ENCODE measurements around the gene EPS8.
"Not testable (repeated sequence)": the region's sequence is repeated elsewhere in the genome, so short reads cannot be mapped to it uniquely, and the experiment has no call there.

EPS8 gene

DNA sequence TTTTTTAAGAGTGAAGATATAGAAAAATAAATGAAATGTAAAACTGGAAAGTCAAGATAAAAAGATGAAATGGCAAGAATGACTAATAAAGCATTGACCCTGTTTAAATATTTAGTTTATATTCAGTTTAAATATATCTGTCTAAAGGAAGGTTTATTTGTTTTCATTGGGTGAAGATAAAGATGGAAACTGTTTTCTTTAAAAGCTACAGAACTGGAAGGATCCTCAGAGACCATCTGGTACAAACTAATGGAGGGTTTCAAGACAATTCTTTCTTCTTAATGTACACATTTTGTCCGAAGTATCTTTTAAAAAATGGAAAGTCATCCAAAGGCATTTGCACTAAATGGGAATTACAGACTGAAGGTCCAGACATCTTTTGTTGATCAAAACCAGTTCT, 142.6 kb downstream of the EPS8 start:
- DNase-seq (ENCODE audit: low spot score) = no peak

DNA sequence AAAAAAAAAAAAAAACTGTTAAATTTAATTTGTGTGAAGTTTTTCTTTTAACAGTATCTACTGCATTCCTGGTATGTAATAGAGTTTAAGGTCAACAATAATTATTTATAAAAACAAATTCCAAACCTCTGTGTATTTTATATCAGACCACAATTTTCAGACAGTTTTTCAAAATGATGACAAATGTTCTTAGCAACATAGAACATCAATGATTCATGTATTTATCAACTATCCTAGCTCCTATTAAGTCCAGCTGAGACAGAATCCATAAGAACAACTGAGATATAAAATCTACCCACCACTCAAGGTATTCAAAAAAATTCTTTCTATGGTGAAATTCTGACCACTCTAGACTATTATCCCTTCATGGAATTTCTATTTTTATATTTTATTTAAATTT, 144.5 kb downstream of the EPS8 start:
- DNase-seq (ENCODE audit: low spot score) = no peak

DNA sequence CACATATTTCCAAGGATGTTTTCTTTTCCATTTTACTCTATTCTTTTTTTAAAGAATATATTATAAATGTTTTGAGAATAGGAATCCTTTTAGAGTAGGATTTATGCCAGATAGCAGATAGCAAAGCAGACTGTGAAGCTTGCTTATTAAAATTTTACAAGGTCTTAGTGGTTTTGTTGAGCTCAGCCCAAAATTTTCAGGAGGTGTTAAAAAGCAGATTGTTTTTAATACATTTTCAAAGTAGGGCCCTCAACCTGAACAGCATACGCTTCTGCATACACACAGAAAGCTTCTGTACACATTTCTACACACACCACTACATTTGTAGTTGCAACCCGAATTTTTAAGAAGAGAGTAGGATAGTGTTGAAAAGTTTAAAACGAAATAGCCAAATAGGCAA, 151.0 kb downstream of the EPS8 start:
- DNase-seq (ENCODE audit: low spot score) = no peak

DNA sequence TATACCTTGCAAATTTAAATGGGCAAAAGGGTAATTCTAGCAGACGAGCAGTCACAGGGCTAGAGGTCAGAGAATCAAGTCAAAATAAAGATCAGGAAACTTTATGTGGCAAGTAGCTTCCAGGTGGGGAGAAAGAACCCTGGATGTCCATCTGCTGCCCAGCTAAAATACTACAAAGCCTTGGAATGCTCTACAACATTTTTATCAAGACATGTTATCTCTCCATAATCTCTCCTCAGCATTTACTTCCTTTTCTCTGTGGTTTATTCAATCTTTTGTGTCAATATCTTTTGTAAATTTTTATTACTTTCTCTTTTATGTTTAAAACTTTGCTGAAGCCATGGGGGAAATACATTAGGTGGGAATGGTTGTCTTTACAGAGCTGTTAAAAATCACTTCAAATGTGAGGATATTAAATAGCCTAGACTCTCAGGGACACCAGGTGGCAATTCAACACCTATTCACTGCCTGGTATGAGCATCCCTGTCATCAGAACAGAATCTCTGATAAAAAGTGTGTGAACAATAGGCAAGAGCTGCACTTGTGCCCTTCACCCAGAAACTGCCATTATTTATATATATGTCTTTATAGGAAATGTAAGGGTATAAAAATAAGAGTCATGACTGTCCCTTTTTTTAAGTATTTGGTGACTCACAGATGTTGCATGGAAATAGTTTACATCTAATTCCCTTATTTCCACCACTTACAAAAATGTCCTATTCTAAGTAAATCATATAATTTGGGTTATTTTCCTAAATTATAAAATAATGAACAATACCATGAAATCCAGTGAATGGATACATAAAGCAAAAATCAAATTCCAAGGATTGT, 152.9 kb downstream of the EPS8 start:
- DNase-seq (ENCODE audit: low spot score) = no peak

DNA sequence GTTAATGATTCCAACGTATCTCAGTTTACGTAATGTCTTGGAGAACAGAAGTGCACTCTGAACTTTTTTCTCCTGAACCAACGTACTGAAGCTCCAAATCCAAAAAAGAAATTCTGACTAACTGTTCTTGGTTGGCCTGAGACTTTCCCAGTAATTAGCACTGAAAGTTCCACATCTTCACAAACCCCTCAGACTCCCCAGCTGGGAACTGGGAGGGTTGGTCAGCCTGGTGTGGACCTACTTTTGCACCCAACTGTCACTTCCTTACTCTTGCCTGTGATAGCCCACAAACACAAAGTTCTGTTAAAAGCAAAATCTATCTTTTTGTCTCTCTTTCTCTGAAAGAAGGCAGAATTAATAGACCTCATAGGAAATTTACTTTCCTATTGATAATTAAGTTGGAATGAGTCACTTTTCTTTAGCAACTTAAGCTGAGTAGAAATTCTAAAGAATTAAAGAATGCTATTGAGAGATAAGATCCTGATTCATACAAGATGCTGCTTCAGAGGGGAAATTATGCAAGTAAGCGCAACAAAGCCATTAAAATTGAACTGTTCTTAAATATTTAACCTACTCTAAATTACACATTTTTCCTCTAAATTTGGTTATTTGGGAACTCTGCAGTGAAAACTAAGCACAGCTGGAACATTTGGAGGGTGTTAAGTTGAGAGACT, 155.0 kb downstream of the EPS8 start:
- DNase-seq (ENCODE audit: low spot score) = no peak

DNA sequence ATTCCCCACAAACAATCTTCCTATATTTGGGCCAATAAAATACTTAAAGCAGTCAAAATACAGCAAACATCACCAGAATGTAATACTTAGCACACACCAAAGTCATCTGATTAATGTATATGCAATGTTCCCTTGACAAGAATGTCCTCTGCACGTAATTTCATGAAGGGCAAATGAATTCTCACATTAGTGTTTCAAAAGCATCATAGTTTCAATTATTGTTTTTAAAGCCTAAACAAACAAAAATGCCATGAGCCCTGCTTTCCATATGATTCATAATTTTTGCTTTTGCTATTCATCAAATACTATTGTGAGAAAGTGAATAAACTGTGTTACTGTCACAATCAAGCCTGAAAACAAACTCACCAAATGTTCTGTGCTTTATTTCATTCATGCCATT, 156.0 kb downstream of the EPS8 start:
- no peak for DNase-seq (ENCODE audit: low spot score)

DNA sequence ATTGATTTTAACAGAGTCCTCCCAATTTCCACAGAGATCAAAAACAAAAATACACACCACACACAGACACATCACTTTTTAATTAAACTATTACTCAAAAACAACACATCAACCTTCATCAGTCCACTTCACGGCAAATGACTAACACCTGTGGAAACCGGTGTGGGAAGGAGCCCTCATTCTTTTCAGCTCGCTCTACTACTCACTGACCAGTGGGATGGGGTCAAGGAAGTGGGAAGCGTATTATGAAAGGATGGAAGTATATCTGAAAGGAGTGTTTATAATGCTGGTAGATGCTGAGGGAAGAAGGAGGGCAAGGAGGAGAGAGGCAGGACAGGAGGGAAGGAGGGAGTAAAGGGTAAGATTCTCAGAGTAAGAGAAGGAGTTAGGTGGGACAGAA, 156.5 kb downstream of the EPS8 start:
- DNase-seq (ENCODE audit: low spot score) = no peak

DNA sequence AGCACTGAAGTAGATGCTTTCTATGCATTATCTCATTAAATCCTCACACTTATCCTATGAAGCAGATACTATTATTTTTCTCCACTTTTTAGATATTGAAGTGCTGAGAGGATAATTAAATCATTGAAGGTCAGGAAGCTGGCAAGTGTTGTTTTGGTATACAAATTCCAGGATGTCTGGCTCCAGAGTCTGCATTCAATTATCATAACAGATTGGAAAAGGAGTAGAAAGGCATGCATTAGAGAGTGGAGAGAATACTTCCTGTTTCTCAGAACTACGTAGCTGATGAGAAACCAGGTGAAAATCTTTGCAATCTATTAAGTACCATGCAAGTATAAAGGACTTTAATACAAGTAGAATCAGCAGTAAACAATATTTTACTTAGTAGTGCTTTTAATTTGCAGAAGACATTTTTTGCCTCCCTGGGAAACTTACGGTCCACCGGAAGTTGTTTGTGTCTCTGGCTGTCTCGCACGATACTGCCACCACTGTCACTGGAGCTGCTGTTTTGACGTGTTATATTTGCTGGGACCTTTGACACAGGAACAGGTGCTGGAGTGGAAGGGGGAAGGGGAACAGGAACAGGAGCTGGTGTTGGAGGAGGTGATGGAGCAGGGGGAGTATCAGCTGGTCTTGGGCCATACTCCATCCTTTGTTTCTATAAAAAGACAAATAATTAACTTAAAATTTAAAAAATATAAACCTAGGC, 158.0 kb downstream of the EPS8 start:
- peak; percentile 6 for DNase-seq (ENCODE audit: low spot score)

DNA sequence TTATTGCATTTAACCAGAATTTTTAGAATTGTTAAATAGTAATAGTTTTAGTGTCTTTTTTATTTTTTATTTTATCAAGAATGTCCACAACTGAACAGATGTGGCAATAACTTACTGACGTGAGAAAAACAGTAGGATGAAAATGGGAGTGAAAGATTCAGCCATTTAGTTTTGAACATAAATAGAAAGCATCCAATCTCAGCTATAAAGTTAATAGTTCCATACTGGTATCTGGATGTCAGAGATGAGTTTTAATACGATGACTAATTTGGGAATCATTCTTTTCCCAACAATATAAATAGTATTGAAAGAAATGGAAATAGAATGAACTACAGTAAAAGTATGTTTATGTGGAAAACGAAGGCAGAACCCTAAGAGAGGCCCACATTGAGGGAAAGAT, 159.4 kb downstream of the EPS8 start:
- DNase-seq (ENCODE audit: low spot score) = no peak

DNA sequence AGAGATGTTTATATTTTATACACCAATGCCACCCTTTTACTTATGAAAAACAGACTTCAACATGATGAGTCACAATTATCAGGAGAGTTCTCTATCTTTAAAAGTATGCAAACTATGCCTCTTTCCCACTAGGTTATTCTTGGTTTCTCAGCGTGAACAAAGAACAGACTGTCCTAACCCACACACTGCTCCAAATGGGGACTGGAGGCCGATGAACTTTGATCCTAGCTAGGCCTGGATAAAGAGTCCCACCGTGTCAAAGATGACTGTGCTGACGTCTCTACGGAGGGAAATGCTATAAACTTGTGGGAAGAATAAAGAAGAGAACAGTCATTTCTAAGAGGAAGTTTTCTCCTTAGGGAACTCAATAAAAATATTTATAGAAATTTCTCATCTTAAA, 160.1 kb downstream of the EPS8 start:
- peak; percentile 43 for DNase-seq (ENCODE audit: low spot score)

DNA sequence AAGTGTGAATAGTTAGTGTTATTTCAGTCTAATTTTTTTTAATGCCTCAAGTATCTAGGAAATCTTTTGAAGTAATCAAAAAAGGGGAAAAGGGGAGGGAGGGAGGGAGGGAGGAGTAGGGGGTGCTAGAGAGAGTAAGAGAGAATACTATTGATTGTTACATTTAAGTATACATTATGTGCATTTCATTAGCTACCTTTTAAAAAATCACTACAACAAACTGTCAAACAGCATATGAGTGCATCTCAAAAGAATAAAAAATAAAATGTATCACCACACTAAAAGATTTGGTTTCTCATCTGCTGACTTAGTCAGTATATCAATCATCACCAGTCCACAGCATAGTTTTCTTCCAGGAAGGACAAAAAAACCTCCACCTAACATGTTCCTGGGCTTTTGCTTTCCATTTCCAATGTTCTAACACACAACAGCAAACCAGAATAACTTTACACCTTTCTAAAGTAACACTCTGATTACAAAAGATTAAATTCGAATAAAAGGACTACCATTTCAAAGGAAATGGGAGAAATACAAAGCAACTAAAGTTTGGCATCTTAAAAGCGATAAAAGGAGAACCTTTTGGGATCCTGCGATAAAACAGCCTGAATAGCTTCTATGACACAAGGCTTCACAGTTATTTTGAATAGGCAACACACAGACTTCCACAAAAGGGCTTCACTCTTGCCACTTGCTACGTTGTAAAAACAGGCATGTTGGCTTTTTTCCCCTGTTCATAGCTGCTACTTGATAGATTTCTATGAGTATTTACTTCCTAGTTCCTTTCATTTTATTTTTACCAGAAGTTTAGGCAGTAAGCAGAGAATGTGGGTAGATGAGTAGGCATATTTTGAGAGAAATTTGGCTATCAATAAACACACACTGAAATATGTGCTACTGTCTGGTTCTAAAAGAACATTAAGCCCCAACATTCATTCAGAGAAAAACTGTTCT, 160.9 kb downstream of the EPS8 start:
- DNase-seq (ENCODE audit: low spot score) = no peak

DNA sequence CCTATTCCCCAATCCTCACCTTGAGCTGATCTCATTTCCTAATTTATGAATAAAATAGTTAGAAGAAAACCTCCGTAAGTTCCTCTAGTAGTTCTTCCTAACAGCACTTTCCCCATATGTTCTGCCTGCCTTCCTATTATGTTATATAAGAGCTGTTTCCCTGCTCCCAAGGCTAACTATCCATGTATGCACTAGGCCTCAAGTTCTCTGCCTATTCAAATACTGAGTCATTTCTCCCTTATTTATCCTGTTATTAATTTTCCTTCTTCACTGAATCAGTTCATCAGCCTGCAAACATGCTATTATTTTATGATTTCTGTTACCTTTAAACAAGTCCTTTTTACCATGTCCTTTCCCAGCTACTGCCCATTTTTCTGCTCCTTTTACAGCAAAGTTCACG, 164.1 kb downstream of the EPS8 start:
- DNase-seq (ENCODE audit: low spot score) = no peak

DNA sequence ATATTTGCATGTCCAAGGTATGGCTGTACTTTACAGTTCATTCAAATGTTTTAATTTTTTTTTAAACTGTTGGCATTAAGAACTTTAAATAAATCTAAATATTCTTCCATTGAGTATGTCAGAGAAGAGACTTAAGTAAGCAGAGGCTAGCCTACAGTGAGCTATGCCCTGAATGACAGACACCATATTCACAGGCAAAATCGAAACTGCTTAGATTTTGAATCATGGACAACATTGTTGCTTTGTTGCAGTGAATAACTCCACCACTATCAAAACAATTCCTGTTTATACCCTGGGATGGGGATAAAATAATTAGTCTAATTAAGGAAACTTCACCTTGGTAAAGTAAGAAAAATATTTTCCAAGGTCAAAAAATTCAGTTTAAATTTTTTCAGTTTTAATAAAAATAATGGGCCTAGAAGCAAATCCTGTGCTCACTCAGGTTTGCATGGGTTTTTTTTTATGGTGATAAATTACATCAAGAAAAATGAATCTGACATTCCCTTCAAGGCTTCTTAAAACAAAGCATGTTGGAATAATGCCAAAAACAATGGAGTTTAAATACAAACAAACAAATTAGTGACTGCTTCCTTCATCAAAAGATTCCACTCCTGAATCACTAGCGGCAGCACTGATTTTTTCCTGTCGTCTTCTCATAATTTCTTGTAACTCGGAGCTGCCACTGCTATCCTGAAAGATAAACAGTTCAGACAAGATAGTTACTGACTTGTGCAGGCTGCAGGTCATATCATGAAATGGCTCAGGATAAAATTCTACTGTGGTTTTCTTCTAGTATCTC, 168.2 kb downstream of the EPS8 start:
- no peak for DNase-seq (ENCODE audit: low spot score)

DNA sequence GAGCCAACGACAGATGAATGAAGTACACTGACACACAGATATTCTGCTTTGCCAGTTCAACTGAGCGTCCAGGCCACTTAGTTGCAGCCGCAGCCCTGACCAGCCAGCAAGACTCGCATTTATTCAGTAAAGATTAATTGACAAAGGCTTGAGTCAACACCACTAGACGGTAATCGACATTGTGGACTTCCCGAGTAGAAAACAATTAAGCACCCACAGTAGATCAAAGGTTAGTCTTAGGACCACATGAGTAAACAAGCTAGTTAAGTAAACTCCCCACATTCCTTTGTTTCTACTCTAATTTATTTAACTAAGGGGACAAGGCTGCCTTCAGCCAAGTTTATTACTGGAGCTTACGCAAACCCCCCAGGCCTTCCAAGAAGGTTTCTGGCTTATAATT, 172.7 kb downstream of the EPS8 start:
- DNase-seq (ENCODE audit: low spot score) = not testable (repeated sequence)

DNA sequence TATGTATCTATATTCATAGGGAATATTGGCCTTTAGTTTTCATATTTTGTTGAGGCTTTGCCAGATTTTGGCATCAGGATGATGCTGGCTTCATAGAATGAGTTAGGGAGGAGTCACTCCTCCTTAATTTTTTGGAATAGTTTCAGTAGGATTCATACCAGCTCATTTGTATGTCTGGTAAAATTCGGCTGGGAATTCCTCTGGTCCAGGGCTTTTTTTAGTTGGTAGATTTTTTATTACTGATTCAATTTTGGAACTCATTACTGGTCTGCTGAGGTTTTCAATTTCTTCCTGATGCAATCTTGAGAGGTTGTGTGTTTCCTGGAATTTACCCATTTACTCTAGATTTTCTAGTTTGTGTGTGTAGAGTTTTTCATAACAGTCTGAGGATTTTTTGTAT, 175.2 kb downstream of the EPS8 start:
- DNase-seq (ENCODE audit: low spot score) = no peak

DNA sequence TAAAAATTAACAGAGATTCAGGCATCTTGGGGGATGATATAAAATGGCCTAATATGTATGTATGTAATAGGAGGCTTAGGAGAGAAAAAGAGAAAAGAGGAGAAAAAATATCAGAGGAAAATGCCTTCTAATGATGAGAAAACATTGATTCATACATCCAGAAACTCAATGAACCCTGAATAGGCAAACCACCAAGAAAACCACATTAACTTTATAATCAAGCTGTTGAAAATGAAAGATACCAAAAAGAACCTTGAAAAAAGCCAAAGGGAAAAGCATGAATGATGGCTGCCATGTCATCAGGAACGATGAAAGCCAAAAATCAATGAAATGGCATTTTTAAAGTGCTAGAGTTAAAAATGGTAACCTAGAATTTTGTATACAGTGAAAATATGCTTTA, 180.2 kb downstream of the EPS8 start:
- no peak for DNase-seq (ENCODE audit: low spot score)

DNA sequence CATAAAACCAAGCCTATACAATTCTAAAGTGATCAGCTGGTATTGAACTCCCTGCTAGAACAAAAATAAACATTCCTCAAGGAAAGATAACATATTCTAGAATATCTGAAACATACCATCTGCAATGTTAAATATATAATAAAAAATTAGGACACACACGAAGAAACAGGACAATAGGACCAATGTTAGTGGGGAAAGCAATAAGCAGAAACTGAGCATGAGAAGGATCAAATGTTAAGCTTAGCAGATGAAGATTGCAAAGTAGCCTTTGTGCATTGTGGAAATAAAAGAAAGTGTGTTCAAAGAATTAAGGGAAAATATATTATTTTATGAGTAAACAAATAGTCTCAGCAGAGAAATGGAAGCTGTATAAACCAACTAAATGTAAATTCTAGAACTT, 180.8 kb downstream of the EPS8 start:
- no peak for DNase-seq (ENCODE audit: low spot score)

DNA sequence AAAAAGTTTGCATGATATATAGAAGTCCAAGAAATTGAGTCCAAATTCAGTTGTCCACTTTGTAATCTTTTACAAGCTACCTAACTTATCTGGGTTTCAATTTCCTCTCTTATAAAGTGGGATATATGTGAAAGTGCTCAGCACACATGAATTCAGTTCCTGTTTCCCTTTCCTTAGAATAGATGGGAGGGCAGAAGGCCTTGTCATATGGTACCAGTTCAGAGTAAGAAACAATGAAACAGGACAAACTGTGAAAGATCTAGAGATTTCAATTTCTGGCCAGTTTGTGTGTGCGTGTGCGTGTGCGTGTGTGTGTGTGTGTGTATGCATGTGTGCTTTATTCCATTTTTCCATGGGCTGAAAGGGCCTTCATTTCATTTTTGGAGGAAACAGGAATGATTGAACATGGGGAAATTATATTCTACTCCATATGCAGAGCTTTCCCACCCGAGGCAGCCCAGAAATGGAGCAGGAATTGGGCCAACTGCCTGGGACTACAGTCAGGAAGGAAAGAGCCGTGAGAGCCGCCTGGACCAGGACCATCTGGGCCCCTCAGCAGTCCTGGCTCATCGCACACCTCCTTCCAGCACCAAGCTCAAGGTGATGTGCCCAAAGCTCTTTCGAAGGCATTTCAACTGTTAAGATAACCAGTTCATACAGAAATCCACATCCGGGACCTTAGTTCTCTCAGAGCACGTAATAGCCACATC, 183.2 kb downstream of the EPS8 start:
- DNase-seq (ENCODE audit: low spot score) = no peak

DNA sequence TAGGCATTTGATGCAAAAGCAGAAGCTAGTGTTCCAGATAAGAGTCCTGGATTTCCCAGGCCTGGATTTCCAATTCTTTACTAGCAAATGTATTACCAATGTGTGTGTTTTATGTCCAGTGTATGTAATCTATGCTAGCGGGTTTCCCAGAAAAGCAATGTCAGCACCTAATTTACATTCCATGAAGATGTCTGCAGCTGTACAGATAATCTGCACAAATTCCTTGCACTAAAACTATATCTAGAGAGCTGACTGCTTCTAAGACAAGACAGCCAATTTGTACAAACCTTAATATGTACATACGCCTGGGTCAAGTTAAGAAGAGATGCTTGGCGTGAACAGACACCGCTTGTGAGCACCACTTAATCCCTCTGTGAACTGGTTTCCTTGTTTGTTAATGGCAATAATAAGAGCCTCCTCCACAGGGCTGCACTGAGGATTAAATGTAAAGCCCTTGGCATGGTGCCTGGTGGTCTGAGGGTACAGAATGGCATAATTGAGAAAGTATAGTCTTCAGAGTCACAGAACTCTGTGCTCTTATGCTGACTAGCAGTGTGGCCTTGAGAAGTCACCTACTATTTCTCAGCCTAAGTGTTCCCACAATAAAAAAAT, 185.6 kb downstream of the EPS8 start:
- DNase-seq (ENCODE audit: low spot score) = no peak

DNA sequence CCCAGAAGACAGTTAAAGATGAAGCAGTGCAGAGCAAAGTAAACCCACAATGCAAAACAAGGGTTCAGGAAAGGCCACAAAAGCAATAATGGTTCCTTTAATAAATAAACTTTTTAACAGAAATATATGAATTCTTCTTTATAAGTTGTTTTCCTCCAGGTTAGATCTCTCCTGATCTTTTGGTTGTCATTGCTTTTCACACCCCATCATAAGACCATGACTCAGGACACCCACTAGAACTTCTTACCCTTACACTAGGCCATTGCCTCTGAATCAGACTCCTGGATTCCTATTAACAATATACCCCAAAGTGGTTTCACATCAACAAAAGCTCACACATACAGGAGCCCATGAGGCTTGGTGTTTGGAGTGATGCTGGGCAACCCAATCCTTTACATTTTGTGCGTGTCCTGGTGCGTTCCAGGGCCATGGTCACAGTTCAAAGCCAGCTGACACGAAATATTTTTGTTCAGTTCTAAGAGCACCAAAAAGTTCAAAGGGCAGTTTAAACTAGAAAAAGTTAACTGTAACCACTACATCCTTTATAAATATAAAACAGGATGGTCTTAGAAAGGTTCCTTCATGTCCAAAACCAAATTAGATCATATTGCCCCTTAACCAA, 187.0 kb downstream of the EPS8 start:
- DNase-seq (ENCODE audit: low spot score) = no peak
